ENCODE data around the gene NUCB1.

- no peak for TF ChIP-seq EP300 (IDR thresholded peaks at IDR 0.05)
- TF ChIP-seq POLR2AphosphoS5 (IDR thresholded peaks at IDR 0.05) = no peak
- TF ChIP-seq CTCF (IDR thresholded peaks at IDR 0.05) = no peak
- TF ChIP-seq POLR2A (IDR thresholded peaks at IDR 0.05) = no peak
Observed at GRCh38 chr19:48852292-48852691, 47.8 kb upstream of the NUCB1 start.
